HL-60/S4 treated with retinoic acid at 250 ng/mL for 4 days and 3 days (cell line): Measurements from ENCODE around the gene DEDD.
"Not testable (repeated sequence)": the region's sequence is repeated elsewhere in the genome, so short reads cannot be mapped to it uniquely, and the experiment has no call there.

Experiments
- in situ Hi-C: fragments of 300-500 bp; cut with MboI; formaldehyde crosslinking; loops from 2 replicates; pipeline ENCODE4 v1.7.0; 2022; ENCODE audit warnings: low sequenced_read_pairs

The DEDD gene

GRCh38 chr1:161128591-161129420 is 3.7 kb downstream of the DEDD start:
- in situ Hi-C loops: no loop called here

GRCh38 chr1:161127649-161128048 is 4.8 kb downstream of the DEDD start:
- in situ Hi-C loops: no loop called here

GRCh38 chr1:161122967-161123366 is 9.5 kb downstream of the DEDD start:
- in situ Hi-C loops: no loop called here

- in situ Hi-C loops: no loop called here
These were observed 10.6 kb downstream of the DEDD start for GRCh38 chr1:161121834-161122233.

- in situ Hi-C loops: no loop called here
These were observed 11.3 kb downstream of the DEDD start for GRCh38 chr1:161121042-161121650.

GRCh38 chr1:161119092-161119903 is 13.2 kb downstream of the DEDD start:
- in situ Hi-C loops: no loop called here

GRCh38 chr1:161117759-161118581 is 14.5 kb downstream of the DEDD start, which contains the start of the genes NIT1 and PFDN2:
Gene NIT1, plus strand, starts transcription at chr1:161118105. Its CDS starts 72 bp downstream, at chr1:161118177.
Gene PFDN2, minus strand, starts transcription at chr1:161118037. Its CDS starts 11 bp downstream, at chr1:161118026.
- in situ Hi-C loops: no loop called here

- in situ Hi-C loops: not testable (repeated sequence)
These were observed 16.5 kb downstream of the DEDD start for GRCh38 chr1:161115961-161116360.

- in situ Hi-C loops: no loop called here
These were observed 17.2 kb downstream of the DEDD start for GRCh38 chr1:161115132-161115711.

GRCh38 chr1:161114556-161114955 is 17.9 kb downstream of the DEDD start:
- in situ Hi-C loops: no loop called here

GRCh38 chr1:161113915-161114314 is 18.6 kb downstream of the DEDD start:
- in situ Hi-C loops: no loop called here

- in situ Hi-C loops: no loop called here
These were observed 20.9 kb downstream of the DEDD start for GRCh38 chr1:161111527-161111926.

- in situ Hi-C loops: no loop called here
These were observed 21.4 kb downstream of the DEDD start for GRCh38 chr1:161111117-161111516.

- in situ Hi-C loops: no loop called here
These were observed 26.0 kb downstream of the DEDD start for GRCh38 chr1:161106431-161106830.

- in situ Hi-C loops: no loop called here
These were observed 31.9 kb downstream of the DEDD start for GRCh38 chr1:161100556-161100955.

GRCh38 chr1:161099090-161099802 is 33.2 kb downstream of the DEDD start:
- in situ Hi-C loops: no loop called here

- in situ Hi-C loops: no loop called here
These were observed 34.0 kb downstream of the DEDD start, which contains the start of gene KLHDC9 for GRCh38 chr1:161098210-161099068. Gene KLHDC9, plus strand, starts transcription at chr1:161098361. Its CDS starts 175 bp downstream, at chr1:161098536.

GRCh38 chr1:161096530-161096929 is 35.9 kb downstream of the DEDD start:
- in situ Hi-C loops: no loop called here
